Measurements from ENCODE around the gene IGF1.

Gene IGF1

DNA sequence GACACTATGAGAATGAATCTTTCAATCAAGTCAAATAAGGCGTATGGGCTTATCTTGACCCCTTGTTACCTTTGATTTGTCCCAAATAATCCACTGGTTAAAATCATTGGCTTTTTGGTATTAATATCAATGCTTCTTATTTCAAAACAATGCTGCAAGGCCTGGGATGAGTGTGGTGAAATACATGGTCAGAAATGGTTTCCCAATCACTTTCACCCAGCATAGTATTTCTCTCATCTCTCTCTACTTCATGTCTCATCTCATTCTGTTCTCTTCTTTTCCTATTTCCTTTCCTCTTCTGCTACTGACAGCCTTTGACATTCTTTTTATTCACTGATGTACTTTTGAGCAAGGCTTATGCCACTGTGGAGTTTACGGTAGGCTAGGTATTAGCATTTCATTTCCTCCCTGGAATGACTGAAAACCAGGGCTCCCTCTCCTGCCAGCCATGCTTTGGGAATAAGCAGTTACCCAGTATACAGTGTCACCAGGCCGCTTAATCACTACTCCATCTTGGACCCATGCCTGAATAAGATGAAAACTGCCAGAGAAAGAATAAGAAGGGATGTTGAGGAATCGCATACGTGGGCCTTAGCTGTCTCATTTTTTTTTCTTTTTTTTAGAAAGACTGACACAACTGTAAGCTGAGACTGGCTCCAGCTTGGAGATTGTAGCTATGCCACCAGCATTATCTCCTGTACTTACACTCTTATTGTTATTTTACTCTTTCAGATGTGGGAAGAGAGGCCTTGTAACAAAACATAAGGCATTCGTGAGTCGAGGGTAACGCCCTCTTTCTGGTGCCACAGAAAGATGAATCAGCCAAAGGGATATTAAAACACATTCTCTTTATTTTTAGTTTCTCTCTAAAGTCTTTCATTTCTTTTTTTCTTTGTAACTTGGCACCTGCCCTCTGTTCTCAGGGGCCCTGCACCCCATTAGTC, 53.5 kb downstream of the IGF1 start:
- DNase-seq (ENCODE audit: low read depth in 3 of 3) = no peak

DNA sequence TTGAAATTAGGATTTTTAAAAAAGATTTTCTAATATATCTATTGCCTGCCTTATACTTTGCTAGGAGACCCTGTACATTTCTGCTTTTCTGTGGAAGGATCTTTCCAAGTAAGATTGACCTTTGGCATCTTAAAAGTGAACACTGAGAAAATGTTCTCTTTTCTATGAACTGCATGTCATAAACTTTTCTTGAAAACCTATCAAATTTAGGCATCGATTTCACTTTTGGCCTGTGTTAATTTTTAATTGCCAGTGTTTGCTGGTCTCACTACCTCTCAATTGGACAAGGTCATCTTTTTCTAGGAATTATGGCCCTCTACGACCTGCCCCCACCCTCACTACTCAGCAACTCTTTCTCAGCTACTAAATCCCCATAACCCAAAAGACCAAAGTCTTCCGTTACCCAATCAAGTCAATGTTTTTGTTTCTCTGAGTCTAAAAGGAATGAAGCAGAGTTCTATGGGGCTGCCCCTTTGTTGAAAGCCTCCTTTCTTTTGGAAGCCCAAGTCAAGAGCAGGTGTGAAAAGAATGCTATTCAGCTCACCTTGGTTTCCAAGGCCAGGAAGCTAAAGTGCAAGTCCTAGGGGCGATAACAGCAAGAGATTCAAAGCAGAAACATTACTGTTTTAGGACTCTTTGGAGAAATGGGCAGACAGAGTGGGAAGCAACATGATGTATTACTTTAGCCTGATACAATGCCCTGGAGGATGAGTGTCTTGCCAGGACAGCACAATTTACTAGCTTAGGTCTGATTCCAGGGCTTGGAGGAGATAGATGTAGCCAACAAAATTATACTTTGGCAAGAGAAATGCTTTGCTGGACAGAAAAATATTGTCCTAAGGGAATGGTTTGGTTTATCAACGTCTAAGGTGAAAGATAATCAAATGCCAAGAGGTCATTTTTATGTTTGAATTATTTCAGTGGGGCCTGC, 55.0 kb downstream of the IGF1 start:
- DNase-seq (ENCODE audit: low read depth in 3 of 3) = no peak

DNA sequence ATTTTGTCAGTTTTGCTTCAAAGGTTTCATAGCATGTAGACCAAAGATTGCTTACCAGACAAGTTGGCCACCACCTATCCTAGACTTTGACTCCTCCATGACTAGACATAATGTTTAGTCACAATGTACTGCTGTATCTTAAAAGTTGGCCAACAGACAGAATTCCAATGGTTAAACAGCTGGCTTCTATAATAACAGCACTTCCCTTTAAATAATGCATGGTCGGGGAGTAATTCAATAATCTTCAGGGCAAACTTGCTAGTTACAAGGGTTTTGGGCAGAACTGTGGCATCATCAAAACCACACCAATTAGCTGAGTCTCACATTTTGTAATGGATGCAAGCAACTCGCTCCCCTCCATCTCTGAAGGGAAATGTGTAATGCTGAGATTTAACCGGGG, 56.9 kb downstream of the IGF1 start:
- DNase-seq (ENCODE audit: low read depth in 3 of 3) = no peak

DNA sequence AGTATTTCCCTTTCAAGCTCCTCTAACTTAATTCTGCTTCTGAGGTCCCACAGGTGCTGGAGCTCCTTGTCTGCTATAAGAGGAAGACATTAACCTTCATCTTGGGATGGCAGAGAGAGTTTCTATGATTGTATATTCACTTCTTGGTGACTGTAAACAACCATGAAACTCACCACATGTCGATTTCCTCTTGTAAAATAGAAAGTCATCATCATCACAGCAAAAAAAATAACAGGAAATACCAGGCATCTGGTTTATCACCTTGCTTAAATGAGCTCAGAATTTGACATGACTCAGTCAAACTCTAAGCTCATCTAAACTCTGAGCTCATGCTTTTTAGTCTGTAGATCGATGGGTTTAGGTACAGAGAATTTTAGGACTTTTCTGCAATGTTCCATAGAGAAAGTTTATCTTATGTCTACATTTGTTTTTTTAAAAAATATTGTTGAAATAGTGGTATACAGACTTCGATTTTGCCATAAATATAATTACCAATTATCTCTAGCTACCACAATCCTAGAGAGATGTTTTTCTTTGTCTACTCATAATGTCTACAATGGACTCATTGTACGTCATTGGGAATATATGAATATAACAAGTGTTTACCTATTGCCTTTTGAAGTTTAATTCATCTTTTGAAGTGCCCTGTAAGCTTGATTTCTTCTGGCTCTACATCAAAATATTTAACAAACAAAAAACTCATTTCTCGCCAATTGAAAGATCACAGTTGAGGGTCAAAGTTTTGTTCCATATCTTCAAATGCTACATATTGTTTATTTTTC, 58.4 kb downstream of the IGF1 start:
- DNase-seq (ENCODE audit: low read depth in 3 of 3) = no peak

DNA sequence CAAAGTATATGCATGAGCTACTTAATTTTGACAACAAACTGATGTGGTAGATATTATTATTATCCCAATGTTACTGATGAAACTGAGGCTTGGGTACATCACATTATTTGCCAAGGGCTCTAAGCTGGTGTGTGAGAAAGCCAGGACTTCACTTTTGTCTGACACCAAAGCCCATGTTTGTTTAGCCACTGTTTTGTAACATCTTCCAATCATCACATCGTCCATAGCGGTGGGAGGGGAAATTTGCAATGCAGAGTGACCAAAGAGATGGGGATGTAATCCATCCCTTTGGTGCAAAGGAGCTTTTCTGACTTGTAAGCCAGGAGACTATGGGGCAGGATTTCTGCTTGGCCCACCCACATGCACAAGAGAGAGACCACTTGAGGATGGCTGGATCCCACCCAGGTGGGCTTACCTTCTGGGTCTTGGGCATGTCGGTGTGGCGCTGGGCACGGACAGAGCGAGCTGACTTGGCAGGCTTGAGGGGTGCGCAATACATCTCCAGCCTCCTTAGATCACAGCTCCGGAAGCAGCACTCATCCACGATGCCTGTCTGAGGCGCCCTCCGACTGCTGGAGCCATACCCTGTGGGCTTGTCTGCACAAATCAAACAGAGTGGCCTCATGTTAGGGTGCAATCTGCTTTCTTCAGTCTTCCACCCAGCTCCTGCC, 61.1 kb downstream of the IGF1 start:
- DNase-seq (ENCODE audit: low read depth in 3 of 3) = no peak

DNA sequence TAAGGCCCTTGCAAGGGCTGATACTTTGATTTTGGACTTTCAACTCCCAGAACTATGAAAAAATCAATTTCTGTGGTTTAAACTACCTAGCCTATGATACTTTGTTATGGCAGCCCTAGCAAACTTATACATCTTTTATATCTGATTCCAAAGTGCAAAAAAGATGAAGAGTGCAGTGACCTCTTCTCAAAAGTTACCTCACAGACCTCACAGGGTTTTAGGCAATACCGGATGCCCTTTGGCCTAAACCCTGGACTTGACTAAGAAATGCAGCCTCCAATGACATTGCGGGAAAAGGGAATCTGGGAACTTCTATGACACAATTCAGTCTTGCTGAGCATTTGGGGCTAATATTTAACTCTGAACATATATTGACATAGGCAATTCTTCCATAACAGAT, 63.3 kb downstream of the IGF1 start:
- no peak for DNase-seq (ENCODE audit: low read depth in 3 of 3)

DNA sequence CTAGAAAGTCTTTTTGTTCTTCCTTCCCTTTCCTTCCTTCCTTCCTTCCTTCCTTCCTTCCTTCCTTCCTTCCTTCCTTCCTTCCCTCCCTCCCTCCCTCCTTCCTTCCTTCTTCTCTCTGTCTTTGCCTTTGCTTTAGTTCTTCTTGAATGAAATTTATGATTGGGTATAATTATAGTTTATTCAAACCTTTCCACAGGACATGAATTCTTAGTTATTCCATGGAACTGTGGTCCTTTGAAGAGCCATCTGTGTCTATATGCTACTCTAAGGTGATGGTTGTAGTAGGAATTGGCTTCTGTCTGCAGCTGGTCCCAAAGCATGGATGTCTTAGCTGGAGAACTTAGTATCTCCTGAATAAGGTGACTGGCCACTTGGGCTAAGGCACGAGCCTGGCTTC, 64.8 kb downstream of the IGF1 start:
- DNase-seq (ENCODE audit: low read depth in 3 of 3) = no peak

DNA sequence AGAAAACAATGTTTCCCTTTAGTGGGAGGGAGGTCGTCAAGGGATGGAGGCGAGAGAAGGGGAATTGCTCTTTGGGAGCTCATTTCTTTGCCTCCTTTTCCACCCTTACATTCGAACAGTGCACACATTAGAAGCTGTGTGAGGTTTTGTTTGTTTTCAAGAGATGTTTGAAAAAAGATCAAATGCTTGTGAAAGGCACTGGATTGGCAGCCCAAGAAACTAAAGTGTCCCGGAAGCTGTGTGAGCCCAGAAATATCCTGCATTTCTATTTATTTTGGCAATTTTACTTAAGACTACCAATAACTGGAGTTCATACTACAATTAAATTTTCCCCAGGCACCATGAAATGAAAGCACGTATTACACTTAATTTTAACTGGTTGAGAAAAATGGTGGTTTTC, 67.0 kb downstream of the IGF1 start:
- DNase-seq (ENCODE audit: low read depth in 3 of 3) = no peak

DNA sequence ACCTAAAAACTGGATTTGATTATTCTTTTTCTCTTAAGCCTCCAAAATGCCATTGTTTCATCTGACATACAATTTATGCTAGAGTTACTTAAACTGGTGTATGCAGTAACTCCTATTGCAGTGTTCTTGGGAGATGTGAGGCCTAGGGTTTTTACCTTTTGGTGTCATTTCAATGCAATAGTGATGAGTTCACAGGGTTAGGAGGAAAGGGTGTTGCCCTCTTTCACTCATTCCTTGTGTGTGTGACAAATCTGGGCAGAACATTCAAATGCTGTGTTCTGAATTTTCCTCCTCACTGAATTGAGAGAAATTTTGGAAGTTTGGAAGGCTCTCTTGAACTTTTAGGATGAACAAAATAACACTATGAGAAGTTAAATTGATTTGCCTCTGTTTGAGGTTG, 69.9 kb downstream of the IGF1 start:
- DNase-seq (ENCODE audit: low read depth in 3 of 3) = no peak

DNA sequence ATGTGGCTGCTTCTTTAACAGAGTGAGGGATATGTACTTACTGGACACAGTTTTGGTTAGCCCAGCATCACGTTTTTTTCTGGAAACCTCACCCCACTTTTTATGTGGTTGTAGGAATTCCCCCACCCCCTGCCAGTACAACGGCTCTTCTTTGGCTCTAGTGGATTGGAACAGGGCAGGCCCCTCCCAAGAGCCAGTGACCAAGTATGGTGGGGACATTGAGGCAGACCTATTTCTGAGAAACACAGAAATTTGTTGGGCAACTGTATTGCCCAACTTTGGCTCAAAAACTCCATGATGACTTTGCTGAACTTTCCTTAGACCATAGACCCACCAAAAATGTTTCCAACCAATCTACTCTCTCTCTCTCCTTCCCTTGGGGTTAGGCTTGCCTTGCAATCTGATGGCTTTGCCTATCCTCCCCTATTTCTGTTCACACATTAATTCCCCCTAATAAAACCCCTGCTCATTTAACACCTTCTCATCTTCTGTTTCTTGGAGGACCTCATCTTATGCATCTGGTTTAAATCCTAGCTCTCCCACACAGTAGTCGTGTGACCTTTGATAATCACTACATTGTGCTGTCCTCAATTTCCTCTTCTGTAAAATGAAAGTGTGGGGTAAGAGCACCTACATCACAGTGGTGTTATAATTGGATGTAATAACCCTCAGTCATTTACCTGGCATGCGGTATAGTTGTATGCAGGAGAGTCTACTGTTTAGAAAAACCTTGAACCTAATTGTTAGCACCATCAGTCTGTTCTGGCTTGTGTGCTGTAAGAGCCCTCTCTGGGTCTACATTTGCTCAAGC, 71.7 kb downstream of the IGF1 start:
- DNase-seq (ENCODE audit: low read depth in 3 of 3) = no peak

DNA sequence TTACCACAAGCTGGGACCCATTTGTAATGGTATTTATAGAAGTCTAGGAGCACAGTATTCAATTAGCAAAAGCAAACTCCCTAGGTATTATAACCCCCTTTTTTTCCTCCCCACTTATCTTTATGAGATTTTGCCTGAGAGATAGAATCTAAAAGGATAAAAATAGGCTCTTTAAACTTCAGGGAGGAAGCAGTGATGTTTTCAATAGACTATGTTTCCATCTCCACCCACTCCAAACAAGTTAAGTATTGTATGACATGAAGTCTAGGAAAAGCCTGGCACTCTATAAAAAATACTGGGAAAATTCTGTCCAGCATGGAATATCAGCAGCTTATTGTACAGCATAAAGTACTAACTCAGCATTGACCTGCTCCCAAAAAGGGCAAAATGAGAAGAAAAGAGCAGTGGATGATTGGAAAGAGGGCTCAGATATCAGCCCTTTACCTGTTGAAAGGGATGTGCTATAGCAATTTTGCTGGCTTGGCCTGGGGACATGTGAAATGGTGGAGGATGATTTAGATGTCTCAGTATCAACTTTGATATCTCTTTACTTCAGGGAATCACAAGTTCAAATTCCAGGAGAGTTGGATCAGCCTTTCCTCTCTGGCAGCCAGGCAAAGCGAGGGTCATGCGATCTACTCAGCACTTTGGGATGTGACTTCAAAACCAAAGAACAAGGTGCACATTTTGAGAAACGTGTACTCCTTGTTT, 72.4 kb downstream of the IGF1 start:
- DNase-seq (ENCODE audit: low read depth in 3 of 3) = no peak

DNA sequence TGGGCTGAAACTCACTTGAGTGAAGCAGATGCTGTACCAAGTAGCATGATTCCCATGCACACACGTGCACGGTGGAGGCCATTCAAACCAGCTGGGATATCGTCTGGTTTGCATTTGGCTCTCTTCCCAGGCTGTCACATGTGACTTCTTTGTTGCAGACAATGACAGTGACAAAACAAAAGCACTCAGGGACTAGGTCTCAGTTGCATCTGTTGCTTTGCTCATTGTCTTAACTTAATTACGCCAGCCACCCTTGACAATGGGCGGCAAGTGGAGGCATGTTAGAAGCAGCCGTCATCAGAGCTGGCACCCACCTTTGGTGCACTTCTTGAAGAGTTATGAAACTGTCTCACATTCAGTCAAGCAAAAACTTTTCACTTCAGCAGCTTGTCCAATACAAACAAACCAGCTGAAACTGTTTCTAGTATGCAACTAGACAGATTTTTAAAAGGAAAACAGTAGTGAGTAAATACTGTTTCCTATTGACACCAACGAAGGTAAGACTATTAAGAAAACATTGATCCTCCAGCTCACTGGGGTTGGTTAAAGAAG, 74.3 kb downstream of the IGF1 start:
- DNase-seq (ENCODE audit: low read depth in 3 of 3) = no peak

DNA sequence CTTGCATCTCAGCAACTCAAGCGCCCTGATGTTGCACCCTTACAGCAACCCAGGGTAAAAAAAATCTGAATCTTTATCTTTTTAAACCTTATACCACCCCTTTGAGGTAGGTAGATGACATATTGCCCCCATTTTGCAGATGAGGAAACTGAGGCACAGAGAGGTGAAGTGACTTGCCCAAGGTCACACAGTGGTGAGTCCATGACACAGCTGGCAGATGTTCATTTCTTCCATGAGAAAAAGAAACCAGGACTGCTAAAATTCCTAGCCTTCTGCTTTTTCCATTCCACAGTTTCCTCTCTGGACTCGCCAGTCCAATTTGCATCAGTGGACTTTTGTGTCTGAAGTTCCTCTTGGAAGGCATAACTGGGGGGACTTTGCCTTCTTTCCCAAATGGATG, 79.3 kb downstream of the IGF1 start:
- no peak for DNase-seq (ENCODE audit: low read depth in 3 of 3)

DNA sequence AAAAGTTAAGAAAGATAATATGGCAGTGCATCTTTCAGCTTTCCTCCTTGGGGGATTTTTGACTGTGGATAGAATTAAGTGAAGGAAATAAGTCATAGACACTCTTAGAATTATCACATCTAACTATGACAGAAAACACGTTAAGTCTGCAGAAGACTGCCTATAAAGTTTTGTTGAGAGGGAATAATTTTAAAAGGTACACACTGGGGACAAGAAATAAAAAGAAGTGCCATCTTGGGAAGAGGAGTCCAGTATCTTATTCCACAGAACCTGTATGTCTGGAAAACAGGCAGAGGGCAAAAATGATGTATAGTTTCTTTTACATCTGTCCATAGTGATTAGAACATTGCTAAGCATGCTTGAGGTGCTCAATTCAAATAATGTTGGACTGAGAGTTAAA, 80.7 kb downstream of the IGF1 start:
- no peak for DNase-seq (ENCODE audit: low read depth in 3 of 3)

DNA sequence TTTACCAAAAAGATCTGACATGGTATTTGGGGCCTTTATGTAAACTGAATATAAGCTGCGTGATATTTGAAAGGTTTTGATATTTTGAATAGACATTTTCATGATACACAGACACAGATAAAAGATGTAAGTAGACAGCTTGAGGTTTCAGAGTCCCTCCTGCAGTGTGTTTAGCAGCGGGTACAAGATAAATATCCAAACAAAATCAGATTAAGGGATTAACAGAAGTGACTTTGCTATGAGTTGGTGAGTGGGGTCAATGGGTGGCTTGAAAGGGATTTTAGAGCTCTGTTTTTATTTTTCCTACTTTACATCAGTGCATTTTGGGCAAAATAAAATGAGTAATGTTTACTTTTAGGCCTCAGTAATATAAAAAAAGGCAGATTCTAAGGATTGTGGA, 84.1 kb downstream of the IGF1 start:
- DNase-seq (ENCODE audit: low read depth in 3 of 3) = no peak

DNA sequence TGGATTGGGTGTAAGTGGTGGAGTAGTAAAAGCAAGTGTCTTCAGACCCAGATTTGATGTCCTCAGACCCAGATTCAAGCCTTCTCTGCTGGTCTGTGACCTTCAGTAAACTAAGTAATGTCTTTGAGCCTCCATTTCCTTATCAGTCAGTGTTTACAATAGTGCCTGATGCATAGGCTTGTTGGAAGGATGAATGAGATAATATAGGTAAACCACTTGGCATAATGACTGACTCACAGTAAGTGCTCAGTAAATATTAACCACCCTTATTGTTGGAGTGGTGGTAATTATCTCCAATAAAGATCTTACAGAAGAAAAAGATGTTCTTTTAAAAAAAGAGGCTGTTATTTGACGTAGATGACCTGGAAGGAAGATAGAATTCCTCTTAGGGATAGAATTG, 86.2 kb downstream of the IGF1 start:
- DNase-seq (ENCODE audit: low read depth in 3 of 3) = no peak

DNA sequence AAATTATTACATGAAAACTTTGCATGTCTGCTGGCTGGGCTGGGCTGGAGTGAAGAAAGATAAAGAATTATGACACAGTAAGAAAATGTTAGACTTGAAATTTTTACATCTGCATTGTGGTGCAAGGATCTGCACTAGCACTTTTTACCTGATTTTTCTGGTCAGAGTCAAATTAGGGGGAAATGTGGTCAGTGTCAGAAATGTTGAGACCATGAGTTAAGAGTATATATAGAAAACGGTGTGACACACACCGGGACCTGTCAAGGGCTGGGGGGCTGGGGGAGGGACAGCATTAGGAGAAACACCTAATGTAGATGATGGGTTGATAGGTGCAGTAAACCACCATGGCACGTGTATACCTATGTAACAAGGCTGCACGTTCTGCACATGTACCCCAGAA, 90.3 kb downstream of the IGF1 start:
- no peak for DNase-seq (ENCODE audit: low read depth in 3 of 3)

DNA sequence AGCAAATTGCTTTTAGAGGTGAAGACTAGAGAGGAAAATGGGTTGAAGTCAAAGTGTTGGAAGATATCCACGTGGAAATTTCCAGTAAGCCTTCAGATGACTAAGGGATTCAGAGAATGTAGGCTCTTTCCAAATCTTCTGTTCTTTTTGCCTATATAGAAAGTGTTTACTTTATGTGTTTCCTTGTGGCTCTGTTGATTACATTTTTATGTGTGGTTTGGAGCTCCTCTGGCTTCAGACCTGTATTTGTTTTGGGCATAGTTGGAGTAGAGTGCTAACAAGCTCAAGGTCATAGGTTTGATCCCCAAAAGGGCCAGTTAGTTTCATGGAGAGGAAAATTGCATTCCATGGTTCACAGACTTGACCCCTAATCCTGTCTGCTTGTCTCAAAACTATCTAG, 91.9 kb downstream of the IGF1 start:
- no peak for DNase-seq (ENCODE audit: low read depth in 3 of 3)

DNA sequence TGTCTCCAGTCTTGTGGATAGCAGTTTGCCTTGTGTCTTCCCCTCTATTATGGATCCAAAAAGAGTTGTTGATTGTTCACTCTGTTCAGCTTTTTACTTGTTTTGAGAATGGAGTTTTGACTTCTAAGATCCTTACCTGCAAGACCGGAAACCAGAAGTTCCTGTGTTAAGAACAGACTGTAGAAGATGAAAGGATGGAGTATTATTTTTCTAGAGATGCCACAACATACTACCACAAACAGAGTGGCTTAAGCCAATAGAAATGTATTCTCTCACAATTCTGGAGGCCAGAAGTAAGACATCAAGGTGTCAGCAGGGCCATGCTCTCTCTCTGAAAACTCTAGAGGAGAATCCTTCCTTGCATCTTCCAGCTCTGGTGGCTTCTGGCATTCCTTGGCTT, 95.0 kb downstream of the IGF1 start:
- no peak for DNase-seq (ENCODE audit: low read depth in 3 of 3)
